Measurements from ENCODE around the gene FAM83B.

Gene FAM83B

DNA sequence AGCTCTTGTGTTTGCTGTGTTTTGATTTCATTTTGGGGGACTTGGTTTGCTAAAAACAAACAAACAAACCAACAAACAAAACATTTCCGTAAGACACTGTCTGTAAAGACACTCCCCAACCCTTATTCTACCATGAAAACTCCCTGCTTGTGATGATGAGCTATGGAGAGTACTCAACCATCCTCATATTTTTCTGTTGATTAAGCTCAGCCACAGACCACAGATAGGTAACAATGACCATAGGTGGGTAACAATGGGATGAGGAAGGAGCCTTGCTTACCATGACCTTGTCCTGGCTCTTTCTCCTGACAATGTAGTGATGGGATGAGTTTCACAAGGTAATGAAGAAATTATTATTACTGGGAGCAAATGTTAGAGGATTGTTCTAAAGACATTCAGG is 11.4 kb upstream of the FAM83B start:
- DNase-seq (ENCODE audit: low spot score): no peak
- in situ Hi-C loops (cut with MboI; ENCODE audit: low pct_unique_long_range_greater_than_20kb, low sequenced_read_pairs, unreplicated experiment): no loop called here
- TF ChIP-seq, protein P1, sequence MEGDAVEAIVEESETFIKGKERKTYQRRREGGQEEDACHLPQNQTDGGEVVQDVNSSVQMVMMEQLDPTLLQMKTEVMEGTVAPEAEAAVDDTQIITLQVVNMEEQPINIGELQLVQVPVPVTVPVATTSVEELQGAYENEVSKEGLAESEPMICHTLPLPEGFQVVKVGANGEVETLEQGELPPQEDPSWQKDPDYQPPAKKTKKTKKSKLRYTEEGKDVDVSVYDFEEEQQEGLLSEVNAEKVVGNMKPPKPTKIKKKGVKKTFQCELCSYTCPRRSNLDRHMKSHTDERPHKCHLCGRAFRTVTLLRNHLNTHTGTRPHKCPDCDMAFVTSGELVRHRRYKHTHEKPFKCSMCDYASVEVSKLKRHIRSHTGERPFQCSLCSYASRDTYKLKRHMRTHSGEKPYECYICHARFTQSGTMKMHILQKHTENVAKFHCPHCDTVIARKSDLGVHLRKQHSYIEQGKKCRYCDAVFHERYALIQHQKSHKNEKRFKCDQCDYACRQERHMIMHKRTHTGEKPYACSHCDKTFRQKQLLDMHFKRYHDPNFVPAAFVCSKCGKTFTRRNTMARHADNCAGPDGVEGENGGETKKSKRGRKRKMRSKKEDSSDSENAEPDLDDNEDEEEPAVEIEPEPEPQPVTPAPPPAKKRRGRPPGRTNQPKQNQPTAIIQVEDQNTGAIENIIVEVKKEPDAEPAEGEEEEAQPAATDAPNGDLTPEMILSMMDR (IDR thresholded peaks at IDR 0.05; ENCODE audit: extremely low read depth, insufficient read depth, missing control alignments): no peak

DNA sequence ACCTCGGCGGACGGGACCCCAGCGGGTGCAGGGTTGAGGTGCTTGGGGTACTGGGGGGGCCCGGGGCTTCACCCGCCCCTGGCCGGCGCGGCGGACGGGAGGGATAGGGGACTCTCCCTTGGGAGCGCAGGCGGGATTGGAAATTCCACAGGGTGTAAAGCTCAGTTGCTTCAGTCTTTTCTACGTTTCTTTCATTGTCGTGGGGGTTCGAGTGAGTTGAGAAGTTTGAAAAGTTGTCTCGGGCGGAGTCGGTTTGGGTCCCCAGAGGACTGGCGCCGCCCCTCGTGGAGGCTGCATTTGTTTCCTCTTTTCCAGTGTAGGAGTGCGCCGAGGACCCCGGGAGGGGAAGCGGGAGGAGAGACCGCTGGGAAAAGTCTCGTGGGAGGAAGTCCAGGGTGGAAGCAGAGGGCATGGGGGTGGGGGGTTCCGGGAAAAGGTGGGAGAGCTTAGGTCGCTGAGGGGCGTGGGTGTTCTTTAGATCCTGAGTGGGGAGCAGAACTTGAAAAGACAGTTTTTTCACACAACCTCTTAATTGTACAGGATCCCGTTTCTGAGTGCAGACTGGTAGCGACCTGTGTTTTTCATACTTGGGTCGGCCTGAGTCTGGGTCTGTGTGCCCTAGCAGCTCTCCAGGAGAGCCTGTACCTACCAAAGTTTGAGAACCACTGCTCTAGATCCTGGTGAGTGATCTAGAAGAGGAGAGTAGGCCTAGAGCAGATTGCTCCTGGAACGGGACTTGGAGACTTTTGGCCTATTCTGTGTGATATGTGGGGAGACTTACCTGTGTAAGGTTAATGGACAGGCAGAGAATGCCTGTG is 495 bp downstream of the FAM83B start:
- in situ Hi-C loops (cut with MboI; ENCODE audit: low pct_unique_long_range_greater_than_20kb, low sequenced_read_pairs, unreplicated experiment): no loop called here
- TF ChIP-seq, protein P1 (IDR thresholded peaks at IDR 0.05; ENCODE audit: extremely low read depth, insufficient read depth, missing control alignments): no peak
- DNase-seq (ENCODE audit: low spot score): no peak

DNA sequence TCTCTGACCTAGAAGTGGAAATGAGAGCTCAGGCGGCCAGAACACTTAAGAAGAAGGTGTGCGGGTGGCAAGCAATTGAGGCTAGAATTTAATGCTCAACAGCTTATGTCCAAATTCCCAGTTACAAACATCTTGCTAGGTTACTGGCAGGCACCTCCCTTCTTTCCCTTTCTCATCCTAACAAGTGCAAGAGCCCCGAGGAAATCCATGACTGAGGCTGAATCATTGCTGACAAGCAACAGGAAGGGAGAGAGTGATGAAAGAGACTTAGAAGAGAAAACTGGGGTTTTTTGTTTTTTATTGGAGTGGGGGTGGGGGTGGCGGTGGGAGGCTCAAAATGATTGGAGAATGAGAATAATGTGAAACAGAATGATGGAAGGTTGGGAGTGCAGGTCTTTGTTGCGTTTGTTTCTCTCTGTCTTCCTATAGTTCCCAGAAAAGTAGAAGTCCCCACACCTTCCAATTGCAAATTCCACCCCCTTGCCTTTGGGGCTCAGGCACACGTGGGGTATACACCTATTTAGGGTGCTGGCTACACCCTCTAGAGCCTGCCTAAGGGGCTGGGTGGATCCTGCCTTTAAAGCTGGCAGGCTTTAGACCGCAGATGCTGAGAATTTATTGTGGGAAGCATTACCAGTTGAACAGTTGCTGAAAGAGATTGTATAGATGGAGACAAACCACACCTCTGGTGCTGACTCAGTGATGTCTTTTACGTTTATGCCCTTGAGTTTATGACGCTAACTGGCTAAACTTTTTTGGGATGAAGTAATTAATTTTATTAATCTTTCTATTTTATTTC is 1.4 kb downstream of the FAM83B start:
- in situ Hi-C loops (cut with MboI; ENCODE audit: low pct_unique_long_range_greater_than_20kb, low sequenced_read_pairs, unreplicated experiment): no loop called here
- no peak for DNase-seq (ENCODE audit: low spot score)
- TF ChIP-seq, protein P1 (IDR thresholded peaks at IDR 0.05; ENCODE audit: extremely low read depth, insufficient read depth, missing control alignments): no peak

DNA sequence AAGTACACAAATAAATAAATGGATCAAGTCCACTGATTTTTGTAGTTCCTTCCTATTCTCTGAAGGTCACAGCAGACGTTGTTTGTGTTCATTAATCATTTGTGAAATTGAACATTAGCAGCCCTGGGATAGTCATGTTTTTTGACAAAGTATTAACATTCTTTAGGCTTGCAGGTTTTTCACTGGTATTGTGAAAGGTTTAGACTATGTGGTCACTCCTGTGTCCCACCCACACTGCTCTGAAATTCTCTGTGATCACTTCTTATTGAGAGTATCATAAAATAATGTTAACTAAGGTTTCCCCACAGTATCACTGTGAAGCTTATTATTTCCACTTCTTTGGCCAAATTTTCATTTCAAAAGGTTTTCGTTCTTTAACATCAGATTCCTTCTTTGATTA is 3.5 kb downstream of the FAM83B start:
- in situ Hi-C loops (cut with MboI; ENCODE audit: low pct_unique_long_range_greater_than_20kb, low sequenced_read_pairs, unreplicated experiment): no loop called here
- no peak for DNase-seq (ENCODE audit: low spot score)
- TF ChIP-seq, protein P1 (IDR thresholded peaks at IDR 0.05; ENCODE audit: extremely low read depth, insufficient read depth, missing control alignments): no peak

DNA sequence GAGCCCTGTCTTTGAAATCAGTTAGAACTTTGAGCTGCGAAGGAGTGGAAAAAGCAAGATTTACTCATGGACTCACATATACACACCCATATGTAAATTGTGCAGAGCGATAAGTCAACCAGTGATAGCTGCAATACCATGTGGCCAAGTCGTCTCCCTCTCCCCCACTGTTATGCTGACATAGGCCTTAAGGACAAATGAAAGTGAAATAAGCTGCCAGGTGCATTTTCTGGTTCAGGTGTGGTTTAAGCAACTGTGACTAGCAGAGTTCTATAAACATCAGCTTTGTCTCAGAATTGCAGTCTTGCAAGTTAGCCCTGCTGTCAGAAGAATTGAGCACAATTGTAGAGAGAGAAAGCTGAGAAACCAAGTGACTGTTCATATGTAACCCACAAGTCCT is 9.6 kb downstream of the FAM83B start:
- DNase-seq (ENCODE audit: low spot score): no peak
- TF ChIP-seq, protein P1 (IDR thresholded peaks at IDR 0.05; ENCODE audit: extremely low read depth, insufficient read depth, missing control alignments): no peak
- in situ Hi-C loops (cut with MboI; ENCODE audit: low pct_unique_long_range_greater_than_20kb, low sequenced_read_pairs, unreplicated experiment): no loop called here

DNA sequence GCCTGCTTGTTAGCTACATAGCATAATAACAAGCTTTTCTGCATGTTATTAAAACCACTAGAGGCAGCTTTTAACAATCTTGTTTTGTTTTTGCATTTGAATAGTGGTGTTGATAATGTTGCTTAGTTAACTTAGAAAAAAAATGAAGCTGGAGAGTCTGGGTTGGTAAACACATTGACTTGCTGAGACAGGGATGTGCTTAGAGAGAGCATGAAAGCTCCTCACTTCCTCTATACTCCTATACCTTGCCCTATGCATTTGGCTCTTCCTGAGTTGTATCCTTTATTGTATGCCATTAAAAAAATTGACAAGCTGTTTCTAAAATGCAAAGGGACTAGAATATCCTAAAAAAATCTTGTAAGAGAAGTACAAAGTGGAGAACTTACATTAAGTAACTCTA is 13.6 kb downstream of the FAM83B start:
- in situ Hi-C loops (cut with MboI; ENCODE audit: low pct_unique_long_range_greater_than_20kb, low sequenced_read_pairs, unreplicated experiment): no loop called here
- no peak for DNase-seq (ENCODE audit: low spot score)
- TF ChIP-seq, protein P1 (IDR thresholded peaks at IDR 0.05; ENCODE audit: extremely low read depth, insufficient read depth, missing control alignments): no peak
